ENCODE measurements around the gene CRB2. TPM values are rescaled to one million over a fixed set of nuclear protein-coding genes. Genes with fewer than 3 reads are reported as not detected.

Gene CRB2
- total and polyA plus RNA-seq, 2 donors (not counting 3 experiments of a cell fraction or from before 2014, with no cell fraction given): not detected

DNA sequence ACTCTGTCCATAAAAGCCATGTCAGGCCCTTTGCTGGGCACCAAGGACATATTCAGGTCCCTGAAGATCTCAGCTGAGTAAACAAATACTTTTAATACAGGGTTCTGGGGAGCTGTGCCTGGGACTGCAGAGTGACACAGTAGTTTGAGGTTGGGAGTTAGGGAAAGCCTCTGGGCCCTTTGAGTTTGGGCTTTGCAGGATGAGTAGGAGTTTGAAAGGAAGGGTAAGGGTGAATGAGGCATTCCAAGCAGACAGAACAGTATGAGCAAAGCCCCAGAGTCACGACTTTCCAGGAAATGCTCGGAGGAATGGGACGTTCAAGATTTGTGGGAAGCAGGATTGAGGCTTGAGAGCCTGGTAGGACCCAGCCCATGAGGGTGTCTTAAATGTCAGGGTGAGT, 13.3 kb downstream of the CRB2 start:
- dilution Hi-C loops (cut with MboI; ENCODE audit: extremely low pct_ligation_motif_present, low sequenced_read_pairs): no loop called here
- Histone ChIP-seq H3K9me1 (replicated peaks; ENCODE audit: control insufficient read depth, extremely low read depth, insufficient read depth, low read length) (no peaks in the 10 kb centered on the region), H4K20me1 (replicated peaks; ENCODE audit: control insufficient read depth, extremely low read depth, insufficient read depth, low read length) (no peaks in the 10 kb centered on the region), H3K27me3 (ENCODE audit: control insufficient read depth in 2 of 2, insufficient read depth in 2 of 2, low read length in 2 of 2) (peaks cover 20 to 22% of the 10 kb centered on the region in 2 experiments), H2AFZ (ENCODE audit: low read depth, low read length) (no peak overlapping the region), H3K27ac (ENCODE audit: insufficient read depth, low read depth, low read length) (no peak overlapping the region), H3K36me3 (ENCODE audit: control insufficient read depth in 2 of 2, extremely low read depth in 1 of 2, insufficient read depth in 2 of 2, low read length in 2 of 2) (no peaks in the 10 kb centered on the region), H3K9me3 (replicated peaks; ENCODE audit: control insufficient read depth, insufficient read depth, low read length) (no peaks in the 10 kb centered on the region), H3K4me1 (ENCODE audit: control insufficient read depth, extremely low read depth, insufficient read depth, low read length) (no peaks in the 10 kb centered on the region), H3K4me3 (replicated peaks in 1 of 3; ENCODE audit: insufficient read depth in 1 of 3, low read depth in 1 of 3, low read length in 3 of 3) (no peak overlapping the region), H3K9ac (replicated peaks; ENCODE audit: extremely low read depth, insufficient read depth, low read length) (no peak overlapping the region), H3K79me2 (ENCODE audit: control insufficient read depth, insufficient read depth, low read length) (no peaks in the 10 kb centered on the region), H3K4me2 (ENCODE audit: insufficient read depth, low read length) (no peak overlapping the region)
- DNase-seq (ENCODE audit: low read depth, low spot score) (no peak), FAIRE-seq (no peak)
- intact Hi-C loops (cut with micrococcal nuclease): no loop called here
- POLR2A ChIA-PET: no interaction called here
- BruUV-seq (replicated peaks): no TSS peak
- CTCF ChIA-PET: interaction anchor here (1.1 to 1.9 kb wide), 3 partner anchors 12 to 15 kb away, joined by 4 to 6 read pairs (median 4); no protein-coding TSS in a partner anchor
- TF ChIP-seq, protein P1, sequence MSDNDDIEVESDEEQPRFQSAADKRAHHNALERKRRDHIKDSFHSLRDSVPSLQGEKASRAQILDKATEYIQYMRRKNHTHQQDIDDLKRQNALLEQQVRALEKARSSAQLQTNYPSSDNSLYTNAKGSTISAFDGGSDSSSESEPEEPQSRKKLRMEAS (IDR thresholded peaks at IDR 0.05; ENCODE audit: insufficient read depth, insufficient read length): no peak
- TF ChIP-seq GATA2 (IDR thresholded peaks at IDR 0.05; ENCODE audit: insufficient read depth, insufficient read length, low read depth, low read length) (no peak), MYC (IDR thresholded peaks at IDR 0.05; ENCODE audit: low read depth, low read length) (no peak), FOS (IDR thresholded peaks at IDR 0.05; ENCODE audit: borderline replicate concordance, insufficient read depth, low read length) (no peak), POLR2AphosphoS5 (IDR thresholded peaks at IDR 0.05; ENCODE audit: insufficient read depth, low read depth, low read length) (no peak), POLR2A (IDR thresholded peaks at IDR 0.05; ENCODE audit: low read depth, low read length) (no peak), EZH2 (IDR thresholded peaks at IDR 0.05; ENCODE audit: borderline replicate concordance, low read depth, low read length, severe bottlenecking) (no peak), JUN (IDR thresholded peaks at IDR 0.05; ENCODE audit: borderline replicate concordance, insufficient read depth, insufficient read length, low read depth) (no peak)
- TF ChIP-seq, protein P2, sequence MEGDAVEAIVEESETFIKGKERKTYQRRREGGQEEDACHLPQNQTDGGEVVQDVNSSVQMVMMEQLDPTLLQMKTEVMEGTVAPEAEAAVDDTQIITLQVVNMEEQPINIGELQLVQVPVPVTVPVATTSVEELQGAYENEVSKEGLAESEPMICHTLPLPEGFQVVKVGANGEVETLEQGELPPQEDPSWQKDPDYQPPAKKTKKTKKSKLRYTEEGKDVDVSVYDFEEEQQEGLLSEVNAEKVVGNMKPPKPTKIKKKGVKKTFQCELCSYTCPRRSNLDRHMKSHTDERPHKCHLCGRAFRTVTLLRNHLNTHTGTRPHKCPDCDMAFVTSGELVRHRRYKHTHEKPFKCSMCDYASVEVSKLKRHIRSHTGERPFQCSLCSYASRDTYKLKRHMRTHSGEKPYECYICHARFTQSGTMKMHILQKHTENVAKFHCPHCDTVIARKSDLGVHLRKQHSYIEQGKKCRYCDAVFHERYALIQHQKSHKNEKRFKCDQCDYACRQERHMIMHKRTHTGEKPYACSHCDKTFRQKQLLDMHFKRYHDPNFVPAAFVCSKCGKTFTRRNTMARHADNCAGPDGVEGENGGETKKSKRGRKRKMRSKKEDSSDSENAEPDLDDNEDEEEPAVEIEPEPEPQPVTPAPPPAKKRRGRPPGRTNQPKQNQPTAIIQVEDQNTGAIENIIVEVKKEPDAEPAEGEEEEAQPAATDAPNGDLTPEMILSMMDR (IDR thresholded peaks at IDR 0.05; ENCODE audit: extremely low read depth in 1 of 2, insufficient read depth in 1 of 2, low read depth in 1 of 2, low read length in 2 of 2): no peak
